Epithelial cell of prostate (primary cell): ENCODE results near the gene SSC4D.
"Not testable (repeated sequence)": the region's sequence is repeated elsewhere in the genome, so short reads cannot be mapped to it uniquely, and the experiment has no call there.

ENCODE experiments used
- DNase-seq: peaks from one replicate; pipeline ENCODE4 v3.0.0-alpha.2; 2011; ENCODE audit warnings: low read depth, low spot score
- H3K27ac ChIP-seq: fragments of 450-650 bp; 2 replicates; pipeline ENCODE4 v1.5.1; 2017; ENCODE audit warnings: mild to moderate bottlenecking

SSC4D gene

DNA sequence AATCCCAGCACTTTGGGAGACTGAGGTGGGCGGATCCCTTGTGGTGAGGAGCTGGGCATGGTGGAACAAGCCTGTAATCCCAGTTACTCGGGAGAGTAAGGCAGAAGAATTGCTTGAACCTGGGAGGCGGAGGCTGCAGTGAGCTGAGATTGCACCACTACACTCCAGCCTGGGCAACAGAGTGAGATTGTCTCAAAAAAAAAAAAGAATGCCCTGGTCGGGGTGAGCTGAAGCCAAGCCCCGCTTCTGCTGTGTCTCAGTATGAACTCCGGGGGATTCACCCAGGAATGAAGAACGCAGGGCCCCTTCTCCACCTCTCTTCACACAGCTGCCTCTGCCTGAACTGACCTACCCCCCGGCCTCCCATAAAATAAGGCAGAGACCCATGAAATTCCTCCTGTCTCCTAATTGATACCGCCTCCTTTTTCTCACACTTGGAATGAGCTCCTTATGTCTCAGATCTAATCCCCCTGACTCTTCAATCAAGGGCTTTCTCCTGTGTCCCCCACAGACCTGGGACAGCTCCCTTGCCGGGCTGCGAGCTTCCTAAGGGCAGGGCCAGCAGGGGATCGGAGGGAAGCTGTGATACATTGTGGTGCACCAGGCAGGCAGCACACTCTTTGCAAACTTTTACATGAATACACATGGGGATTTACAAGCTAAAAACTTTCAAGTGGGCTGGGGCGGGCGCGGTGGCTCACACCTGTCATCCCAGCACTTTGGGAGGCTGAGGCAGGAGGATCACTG lies 14.3 kb upstream of the SSC4D start:
- peak overlapping the region; percentile 97 for H3K27ac ChIP-seq

DNA sequence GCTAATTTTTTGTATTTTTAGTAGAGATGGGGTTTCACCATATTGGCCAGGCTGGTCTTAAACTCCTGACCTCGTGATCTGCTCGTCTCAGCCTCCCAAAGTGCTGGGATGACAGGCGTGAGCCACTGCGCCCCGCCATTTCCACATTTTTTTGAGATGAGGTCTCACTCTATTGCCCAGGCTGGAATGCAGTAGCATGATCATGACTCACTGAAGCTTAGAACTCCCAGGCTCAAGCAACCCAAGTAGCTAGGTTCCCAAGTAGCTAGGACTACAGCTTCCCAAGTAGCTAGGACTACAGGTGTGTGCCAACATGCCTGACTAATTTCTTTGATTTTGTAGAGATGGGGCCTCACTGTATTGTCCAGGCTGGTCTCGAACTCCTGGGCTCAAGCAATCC lies 11.6 kb upstream of the SSC4D start:
- peak overlapping the region; percentile 97 for H3K27ac ChIP-seq
- peak; percentile 96 for DNase-seq

More for the DNA sequence above, 14.3 kb upstream of the SSC4D start:
- DNase-seq = no peak

DNA sequence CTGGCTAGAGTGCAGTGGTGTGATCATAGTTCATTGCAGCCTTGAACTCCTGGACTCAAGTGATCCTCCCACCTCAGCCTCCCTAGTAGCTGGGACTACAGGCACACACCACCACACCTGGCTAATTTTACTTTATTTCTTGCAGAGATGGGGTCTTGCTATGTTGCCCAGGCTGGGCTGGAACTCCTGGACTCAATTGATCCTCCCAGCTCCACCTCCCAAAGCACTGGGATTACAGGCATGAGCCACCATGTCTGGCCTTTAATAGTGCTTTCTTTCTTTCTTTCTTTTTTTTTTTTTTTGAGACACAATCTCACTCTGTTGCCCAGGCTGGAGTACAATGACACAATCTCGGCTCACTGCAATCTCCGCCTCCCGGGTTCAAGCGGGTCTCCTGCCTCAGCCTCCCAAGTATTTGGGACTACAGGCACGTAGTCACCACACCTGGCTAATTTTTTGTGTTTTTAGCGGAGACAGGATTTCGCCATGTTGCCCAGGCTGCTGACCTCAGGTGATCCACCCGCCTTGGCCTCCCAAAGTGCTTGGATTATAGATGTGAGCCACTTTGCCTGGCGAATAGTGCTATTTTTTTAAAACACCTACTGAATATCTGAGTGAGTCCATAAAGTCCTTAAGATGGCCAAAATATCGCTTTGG lies 8.3 kb upstream of the SSC4D start:
- not testable (repeated sequence) for DNase-seq, H3K27ac ChIP-seq

DNA sequence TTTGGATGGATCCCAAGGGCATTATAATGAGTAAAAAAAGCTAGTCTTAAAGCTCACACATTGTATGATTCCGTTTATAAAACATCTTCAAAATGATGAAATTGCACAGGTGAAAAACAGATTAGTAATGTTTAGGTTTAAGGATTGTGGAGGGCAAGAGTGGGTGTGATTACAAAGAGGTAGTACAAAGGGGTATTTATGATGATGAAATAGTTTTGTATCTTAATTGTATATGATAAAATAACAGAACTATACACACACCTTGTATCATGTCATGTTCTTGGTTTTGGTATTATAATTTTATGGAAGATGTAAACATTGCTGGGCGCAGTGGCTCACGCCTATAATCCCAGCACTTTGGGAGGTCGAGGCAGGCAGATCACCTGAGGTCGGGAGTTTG lies 2.8 kb upstream of the SSC4D start:
- no peak for DNase-seq
- H3K27ac ChIP-seq = no peak overlapping the region

- no peak overlapping the region for H3K27ac ChIP-seq
- no peak for DNase-seq
Measured at GRCh38 chr7:76411626-76412025, 2.1 kb upstream of the SSC4D start.

- H3K27ac ChIP-seq = no peak overlapping the region
- no peak for DNase-seq
Measured at GRCh38 chr7:76408121-76408560, 1.4 kb downstream of the SSC4D start.

DNA sequence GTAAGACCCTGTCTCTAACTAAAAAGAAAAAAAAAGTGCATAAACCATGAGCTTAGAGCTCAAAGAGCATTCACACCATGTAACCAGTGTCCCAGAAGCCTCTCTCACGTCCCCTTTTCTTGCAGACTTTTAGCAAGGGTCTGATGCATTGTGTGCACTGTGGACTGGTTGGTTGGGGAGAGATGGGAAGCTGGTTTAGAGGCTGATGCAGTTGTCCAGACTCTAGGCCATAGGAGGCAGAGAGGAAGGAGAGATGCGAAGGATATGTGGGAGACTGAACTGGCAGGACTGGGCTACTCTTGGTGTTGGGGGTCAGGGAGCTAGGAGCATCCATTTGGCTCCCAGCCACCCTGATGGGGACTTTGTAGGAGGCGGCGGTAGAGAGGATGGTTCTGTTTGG lies 1.8 kb downstream of the SSC4D start:
- no peak for DNase-seq
- H3K27ac ChIP-seq = no peak overlapping the region

- no peak overlapping the region for H3K27ac ChIP-seq
- no peak for DNase-seq
Measured at GRCh38 chr7:76405738-76406137, 3.8 kb downstream of the SSC4D start.

- DNase-seq = no peak
- H3K27ac ChIP-seq = no peak overlapping the region
Measured at GRCh38 chr7:76403780-76404494, 5.6 kb downstream of the SSC4D start.

DNA sequence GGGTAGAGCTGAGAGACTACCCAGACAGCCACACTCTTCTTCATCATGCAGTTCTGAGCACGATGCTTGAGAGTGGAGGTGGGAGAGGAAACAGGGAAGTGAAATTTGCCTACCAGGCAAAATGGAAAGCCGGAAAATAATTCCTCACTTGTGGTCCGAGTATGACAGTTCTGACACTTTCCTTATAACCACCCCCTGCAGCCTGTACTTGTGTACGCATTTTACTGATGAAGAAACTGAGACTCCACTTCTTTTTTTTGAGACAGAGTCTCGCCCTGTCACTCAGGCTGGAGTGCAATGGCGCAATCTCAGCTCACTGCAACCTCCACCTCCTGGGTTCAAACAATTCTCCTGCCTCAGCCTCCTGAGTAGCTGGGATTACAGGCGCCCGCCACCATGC lies 6.4 kb downstream of the SSC4D start:
- not testable (repeated sequence) for H3K27ac ChIP-seq

DNA sequence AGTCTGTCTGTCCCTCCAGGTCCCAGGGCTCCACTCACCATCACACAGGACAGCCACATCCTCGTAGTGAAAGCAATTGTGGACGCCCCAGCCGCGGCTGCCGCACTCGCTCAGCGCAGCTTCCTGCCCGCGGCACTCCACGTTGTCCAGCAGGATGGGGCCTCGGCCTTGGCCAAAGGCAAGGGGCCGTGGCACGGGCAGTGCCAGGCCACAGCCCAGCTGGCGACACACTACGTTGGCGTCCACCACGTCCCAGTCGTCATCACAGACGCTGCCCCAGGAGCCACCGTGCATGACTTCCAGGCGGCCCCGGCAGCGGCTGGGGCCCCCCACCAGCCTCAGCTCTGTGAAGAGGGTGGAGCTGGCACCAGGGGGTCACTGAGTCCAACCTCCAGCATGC lies 9.2 kb downstream of the SSC4D start:
- no peak for DNase-seq
- no peak overlapping the region for H3K27ac ChIP-seq

More for the DNA sequence above, 6.4 kb downstream of the SSC4D start:
- not testable (repeated sequence) for DNase-seq

DNA sequence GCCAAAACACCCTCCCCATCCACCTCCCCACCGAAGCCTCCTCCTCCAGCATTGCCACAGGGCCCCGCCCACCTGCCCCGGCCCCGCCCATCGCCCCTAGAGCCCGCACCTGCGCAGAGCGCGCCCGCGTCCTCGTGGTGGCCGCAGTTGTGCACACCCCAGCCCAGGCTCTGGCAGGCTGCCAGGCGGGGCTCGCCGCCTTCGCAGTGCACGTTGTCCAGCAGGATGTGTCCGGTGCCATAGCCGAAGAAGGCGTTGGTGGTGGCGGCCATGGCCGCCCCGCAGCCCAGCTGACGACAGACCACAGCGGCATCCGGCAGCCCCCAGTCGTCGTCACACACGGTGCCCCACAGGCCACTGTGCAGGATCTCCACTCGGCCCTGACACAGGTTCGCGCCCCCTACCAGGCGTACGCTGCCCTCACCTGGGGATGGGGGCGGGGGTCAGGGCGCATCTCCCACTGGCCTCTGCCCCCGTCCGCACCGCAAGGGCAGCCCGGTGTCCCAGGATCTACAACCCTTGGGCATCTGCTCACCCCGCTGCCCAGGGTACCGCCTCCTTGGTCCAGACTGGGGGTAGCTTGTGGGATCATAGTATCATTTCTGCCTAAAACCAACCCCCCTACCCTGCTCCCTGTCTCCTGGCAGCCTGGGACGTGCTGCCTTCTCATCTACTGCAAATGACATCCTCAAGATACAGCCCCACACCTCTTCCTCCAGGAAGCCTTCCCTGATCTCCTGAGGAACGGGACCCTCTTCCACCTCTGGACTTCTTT lies 11.9 kb downstream of the SSC4D start:
- no peak overlapping the region for H3K27ac ChIP-seq
- no peak for DNase-seq

DNA sequence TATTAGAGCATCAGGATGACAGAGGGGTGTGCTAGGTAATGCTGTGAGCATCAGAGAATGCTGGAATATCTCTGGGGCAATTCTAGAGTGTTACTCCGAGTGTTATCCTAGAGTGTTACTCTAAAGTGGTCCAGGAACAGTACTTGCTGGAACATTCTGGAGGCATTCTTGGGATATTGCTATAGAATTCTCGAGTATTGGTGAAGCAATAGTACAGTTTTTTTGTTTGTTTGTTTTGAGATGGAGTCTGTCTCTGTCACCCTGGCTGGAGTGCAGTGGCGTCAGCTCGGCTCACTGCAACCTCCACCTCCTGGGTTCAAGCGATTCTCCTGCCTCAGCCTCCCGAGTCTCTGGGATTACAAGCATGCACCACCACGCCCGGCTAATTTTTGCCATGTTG lies 12.6 kb downstream of the SSC4D start:
- no peak for DNase-seq
- no peak overlapping the region for H3K27ac ChIP-seq

GRCh38 chr7:76395965-76396726 lies 13.4 kb downstream of the SSC4D start:
- H3K27ac ChIP-seq = no peak overlapping the region
- no peak for DNase-seq

- DNase-seq, H3K27ac ChIP-seq: not testable (repeated sequence)
Measured at GRCh38 chr7:76395605-76395964, 13.9 kb downstream of the SSC4D start.

GRCh38 chr7:76394957-76395356 lies 14.5 kb downstream of the SSC4D start:
- H3K27ac ChIP-seq = no peak overlapping the region
- no peak for DNase-seq

- DNase-seq = no peak
Measured at GRCh38 chr7:76393116-76394031, 16.1 kb downstream of the SSC4D start.

DNA sequence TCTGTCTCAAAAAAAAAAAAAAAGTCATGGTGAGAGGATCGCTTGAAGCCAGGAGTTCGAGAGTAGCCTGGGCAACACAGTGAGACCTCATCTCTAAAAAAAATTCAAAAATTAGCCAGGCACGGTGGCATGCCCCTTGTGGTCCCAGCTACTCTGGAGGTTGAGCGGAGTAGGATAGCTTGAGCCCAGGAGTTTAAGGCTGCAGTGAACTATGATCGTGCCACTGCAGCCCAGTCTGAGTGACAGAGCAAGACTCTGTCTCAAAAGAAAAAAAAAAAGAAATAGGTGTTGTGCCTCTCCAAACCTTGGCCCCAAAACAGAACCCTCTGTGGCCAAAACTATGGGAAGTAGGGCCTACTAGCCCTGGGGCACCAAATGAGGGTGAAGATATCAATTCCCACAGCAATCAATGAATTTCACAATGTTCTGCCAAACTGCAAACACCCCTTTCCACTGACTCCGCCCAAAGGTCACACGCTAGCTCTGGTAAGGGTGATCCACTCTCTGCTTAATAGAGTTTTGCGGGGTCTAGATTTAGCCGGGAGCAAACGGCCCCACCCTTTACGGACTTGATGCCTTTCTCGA lies 16.9 kb downstream of the SSC4D start:
- peak overlapping the region; percentile 42 for H3K27ac ChIP-seq

More at GRCh38 chr7:76393116-76394031, 16.1 kb downstream of the SSC4D start:
- H3K27ac ChIP-seq = peak overlapping the region; percentile 42

More for the DNA sequence above, 16.9 kb downstream of the SSC4D start:
- no peak for DNase-seq
